HEK293 (cell line): Measurements from ENCODE around the gene CCDC9.
A peak's percentile ranks its signal among the peaks of the same experiment; 100 is the strongest.
"Not testable (repeated sequence)": the region's sequence is repeated elsewhere in the genome, so short reads cannot be mapped to it uniquely, and the experiment has no call there.

Source experiments
- CTCF ChIA-PET: fragments of 350-600 bp; formaldehyde crosslinking; extraction: SDS; loops from one replicate; lab custom pipeline; 2021; ENCODE audit warnings: antibody characterized with exemption; lab: Yijun Ruan, JAX
- POLR2A ChIA-PET: fragments of 300-600 bp; formaldehyde crosslinking; extraction: SDS; loops from one replicate; lab custom pipeline; 2020; ENCODE audit warnings: antibody characterized with exemption, inconsistent platforms; lab: Yijun Ruan, JAX
- H3K27ac ChIP-seq: fragments of 200-500 bp; sonication (Bioruptor generic); 2 replicates; pipeline ENCODE4 v1.5.1; 2014; ENCODE audit warnings: low read depth, low read length, control low read depth, inconsistent platforms; ENCODE audit errors: extremely low read depth
- H3K36me3 ChIP-seq, 2 experiments: fragments of 200-500 bp in 1 of 2; sonication (Bioruptor generic) in 1 of 2; 1 replicate in 1 of 2; 2 replicates in 1 of 2; pipeline ENCODE4 v1.5.1; 2014 to 2017; ENCODE audit warnings: inconsistent platforms in 2 of 2, low read length in 2 of 2; ENCODE audit not compliant: control insufficient read depth in 2 of 2, insufficient read depth in 1 of 2
- H3K4me1 ChIP-seq: fragments of 200-500 bp; sonication (Bioruptor generic); 2 replicates; pipeline ENCODE4 v1.5.1; 2014; ENCODE audit warnings: mild to moderate bottlenecking, low read length, inconsistent platforms; ENCODE audit not compliant: control insufficient read depth, insufficient read depth
- H3K4me3 ChIP-seq: 2 replicates; pipeline ENCODE4 v1.5.1; 2011; ENCODE audit warnings: low read depth, mild to moderate bottlenecking, control low read depth, low read length, moderate library complexity
- H3K9me3 ChIP-seq: fragments of 200-500 bp; sonication (Bioruptor generic); 2 replicates; pipeline ENCODE4 v1.5.1; 2014; ENCODE audit warnings: low read depth, low read length, inconsistent platforms; ENCODE audit not compliant: control insufficient read depth, insufficient read depth
- EGR2 ChIP-seq: fragments of 450-650 bp; formaldehyde crosslinking; IDR thresholded peaks from 2 replicates; pipeline ENCODE4 v1.5.1; 2016; ENCODE audit warnings: low read depth, missing biosample characterization, missing genetic modification characterization
- ZBTB17 ChIP-seq: fragments of 450-650 bp; formaldehyde crosslinking; IDR thresholded peaks from 2 replicates; pipeline ENCODE4 v1.5.1; 2016; ENCODE audit warnings: missing biosample characterization, missing genetic modification characterization
- ZNF184 ChIP-seq: fragments of 450-650 bp; IDR thresholded peaks from 2 replicates; pipeline ENCODE4 v1.5.1; 2018; ENCODE audit warnings: missing biosample characterization, mild to moderate bottlenecking, missing genetic modification characterization
- ZNF24 ChIP-seq: fragments of 450-650 bp; formaldehyde crosslinking; IDR thresholded peaks from 2 replicates; pipeline ENCODE4 v1.5.1; 2016; ENCODE audit warnings: missing biosample characterization, missing genetic modification characterization
- ZNF624 ChIP-seq: fragments of 450-650 bp; formaldehyde crosslinking; IDR thresholded peaks from 2 replicates; pipeline ENCODE4 v1.5.1; 2017; ENCODE audit warnings: missing biosample characterization, missing genetic modification characterization
- ZNF660 ChIP-seq: fragments of 450-650 bp; IDR thresholded peaks from 2 replicates; pipeline ENCODE4 v1.5.1; 2018; ENCODE audit warnings: missing biosample characterization, mild to moderate bottlenecking, missing genetic modification characterization
- ZNF677 ChIP-seq: fragments of 450-650 bp; IDR thresholded peaks from 2 replicates; pipeline ENCODE4 v1.5.0; 2018; ENCODE audit warnings: missing biosample characterization, mild to moderate bottlenecking, missing genetic modification characterization, moderate library complexity
- ZNF707 ChIP-seq: fragments of 450-650 bp; formaldehyde crosslinking; IDR thresholded peaks from 2 replicates; pipeline ENCODE4 v1.5.1; 2016; ENCODE audit warnings: missing biosample characterization, missing genetic modification characterization
- ZXDB ChIP-seq: fragments of 450-650 bp; formaldehyde crosslinking; IDR thresholded peaks from 2 replicates; pipeline ENCODE4 v1.5.1; 2016; ENCODE audit warnings: missing biosample characterization, missing genetic modification characterization
- TF ChIP-seq, protein P1 (sequence below): fragments of 450-650 bp; formaldehyde crosslinking; IDR thresholded peaks from 2 replicates; pipeline ENCODE4 v1.5.1; 2016; ENCODE audit warnings: missing biosample characterization, missing genetic modification characterization
- TF ChIP-seq, protein P2 (sequence below): fragments of 450-650 bp; formaldehyde crosslinking; IDR thresholded peaks from 2 replicates; pipeline ENCODE4 v1.5.1; 2016; ENCODE audit warnings: missing biosample characterization, missing genetic modification characterization, borderline replicate concordance
- TF ChIP-seq, protein P3 (sequence below): fragments of 450-650 bp; formaldehyde crosslinking; IDR thresholded peaks from 2 replicates; pipeline ENCODE4 v1.5.1; 2016; ENCODE audit warnings: missing biosample characterization, missing genetic modification characterization
- TF ChIP-seq, protein P4 (sequence below): fragments of 450-650 bp; formaldehyde crosslinking; IDR thresholded peaks from 2 replicates; pipeline ENCODE4 v1.5.1; 2016; ENCODE audit warnings: missing biosample characterization, missing genetic modification characterization

The CCDC9 gene

DNA sequence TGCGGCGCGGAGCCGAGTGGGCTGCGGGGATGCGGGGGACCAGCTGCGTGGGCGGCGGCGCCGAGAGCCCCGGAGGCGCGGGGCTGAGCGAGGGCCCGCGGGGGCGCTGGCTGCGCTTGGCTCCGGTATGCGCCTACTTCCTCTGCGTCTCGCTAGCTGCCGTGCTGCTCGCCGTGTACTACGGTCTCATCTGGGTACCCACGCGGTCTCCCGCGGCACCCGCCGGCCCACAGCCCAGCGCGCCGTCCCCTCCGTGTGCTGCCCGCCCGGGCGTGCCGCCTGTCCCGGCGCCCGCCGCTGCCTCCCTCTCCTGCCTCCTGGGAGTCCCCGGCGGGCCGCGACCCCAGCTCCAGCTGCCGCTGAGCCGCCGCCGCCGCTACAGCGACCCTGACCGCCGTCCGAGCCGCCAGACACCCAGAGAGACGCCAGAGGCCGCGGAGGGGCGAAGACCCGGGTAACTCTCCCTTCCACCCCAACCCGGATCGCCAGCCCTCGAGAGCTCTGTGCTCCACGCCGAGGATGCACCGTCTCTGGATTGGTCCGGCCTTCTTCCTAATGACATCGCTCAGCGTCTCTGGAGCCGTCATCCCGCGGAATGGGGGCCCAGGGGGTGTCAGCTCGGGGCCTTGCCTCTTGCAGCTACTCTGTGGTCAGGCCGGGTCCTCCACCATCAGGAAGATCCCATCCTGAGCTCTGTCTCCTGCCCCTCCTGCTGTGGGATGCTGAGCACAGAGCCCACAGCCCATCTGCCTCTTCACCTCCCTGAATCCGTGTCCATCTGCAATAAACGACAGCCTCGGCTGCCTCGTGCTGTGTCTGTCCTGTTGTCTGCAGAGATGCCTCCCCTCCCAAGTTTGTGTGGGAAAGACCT, 18.8 kb downstream of the CCDC9 start:
- H3K4me1 ChIP-seq: peaks cover 11% of the 10 kb centered on the region
- H3K9me3 ChIP-seq: no peaks in the 10 kb centered on the region
- H3K36me3 ChIP-seq: peaks cover 8 to 13% of the 10 kb centered on the region in 2 experiments; a peak in 2 of 3 replicates
- ChIA-PET POLR2A (interaction anchor here (0.5 to 4.3 kb wide), 22 partner anchors 10 to 1645 kb away, joined by 3 to 108 read pairs (median 6); partner anchors contain the start of genes CCDC9, DHX34 and ZC3H4), CTCF (interaction anchor here (0.5 to 3.0 kb wide), 16 partner anchors 8 to 432 kb away, joined by 3 to 20 read pairs (median 4); partner anchors contain the start of gene DHX34)
- peak overlapping the region; percentile 50 for H3K4me3 ChIP-seq
- TF ChIP-seq ZNF184 (tag by site-specific recombination): no peak
- TF ChIP-seq, protein P1, sequence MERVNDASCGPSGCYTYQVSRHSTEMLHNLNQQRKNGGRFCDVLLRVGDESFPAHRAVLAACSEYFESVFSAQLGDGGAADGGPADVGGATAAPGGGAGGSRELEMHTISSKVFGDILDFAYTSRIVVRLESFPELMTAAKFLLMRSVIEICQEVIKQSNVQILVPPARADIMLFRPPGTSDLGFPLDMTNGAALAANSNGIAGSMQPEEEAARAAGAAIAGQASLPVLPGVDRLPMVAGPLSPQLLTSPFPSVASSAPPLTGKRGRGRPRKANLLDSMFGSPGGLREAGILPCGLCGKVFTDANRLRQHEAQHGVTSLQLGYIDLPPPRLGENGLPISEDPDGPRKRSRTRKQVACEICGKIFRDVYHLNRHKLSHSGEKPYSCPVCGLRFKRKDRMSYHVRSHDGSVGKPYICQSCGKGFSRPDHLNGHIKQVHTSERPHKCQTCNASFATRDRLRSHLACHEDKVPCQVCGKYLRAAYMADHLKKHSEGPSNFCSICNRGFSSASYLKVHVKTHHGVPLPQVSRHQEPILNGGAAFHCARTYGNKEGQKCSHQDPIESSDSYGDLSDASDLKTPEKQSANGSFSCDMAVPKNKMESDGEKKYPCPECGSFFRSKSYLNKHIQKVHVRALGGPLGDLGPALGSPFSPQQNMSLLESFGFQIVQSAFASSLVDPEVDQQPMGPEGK (tag by site-specific recombination): peak; percentile 57; the same call in 1 of the 2 replicates
- 0 out of 2 replicates have a peak, but pooled peaks have one; percentile 65 for TF ChIP-seq ZNF660 (tag by site-specific recombination)
- peak; percentile 91 for TF ChIP-seq ZBTB17 (tag by site-specific recombination)
- TF ChIP-seq, protein P2, sequence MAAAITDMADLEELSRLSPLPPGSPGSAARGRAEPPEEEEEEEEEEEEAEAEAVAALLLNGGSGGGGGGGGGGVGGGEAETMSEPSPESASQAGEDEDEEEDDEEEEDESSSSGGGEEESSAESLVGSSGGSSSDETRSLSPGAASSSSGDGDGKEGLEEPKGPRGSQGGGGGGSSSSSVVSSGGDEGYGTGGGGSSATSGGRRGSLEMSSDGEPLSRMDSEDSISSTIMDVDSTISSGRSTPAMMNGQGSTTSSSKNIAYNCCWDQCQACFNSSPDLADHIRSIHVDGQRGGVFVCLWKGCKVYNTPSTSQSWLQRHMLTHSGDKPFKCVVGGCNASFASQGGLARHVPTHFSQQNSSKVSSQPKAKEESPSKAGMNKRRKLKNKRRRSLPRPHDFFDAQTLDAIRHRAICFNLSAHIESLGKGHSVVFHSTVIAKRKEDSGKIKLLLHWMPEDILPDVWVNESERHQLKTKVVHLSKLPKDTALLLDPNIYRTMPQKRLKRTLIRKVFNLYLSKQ: no peak
- 0 out of 2 replicates have a peak, but pooled peaks have one; percentile 11 for TF ChIP-seq ZNF677 (tag by site-specific recombination)
- no peak overlapping the region; the same call in 1 of the 2 replicates for H3K27ac ChIP-seq

DNA sequence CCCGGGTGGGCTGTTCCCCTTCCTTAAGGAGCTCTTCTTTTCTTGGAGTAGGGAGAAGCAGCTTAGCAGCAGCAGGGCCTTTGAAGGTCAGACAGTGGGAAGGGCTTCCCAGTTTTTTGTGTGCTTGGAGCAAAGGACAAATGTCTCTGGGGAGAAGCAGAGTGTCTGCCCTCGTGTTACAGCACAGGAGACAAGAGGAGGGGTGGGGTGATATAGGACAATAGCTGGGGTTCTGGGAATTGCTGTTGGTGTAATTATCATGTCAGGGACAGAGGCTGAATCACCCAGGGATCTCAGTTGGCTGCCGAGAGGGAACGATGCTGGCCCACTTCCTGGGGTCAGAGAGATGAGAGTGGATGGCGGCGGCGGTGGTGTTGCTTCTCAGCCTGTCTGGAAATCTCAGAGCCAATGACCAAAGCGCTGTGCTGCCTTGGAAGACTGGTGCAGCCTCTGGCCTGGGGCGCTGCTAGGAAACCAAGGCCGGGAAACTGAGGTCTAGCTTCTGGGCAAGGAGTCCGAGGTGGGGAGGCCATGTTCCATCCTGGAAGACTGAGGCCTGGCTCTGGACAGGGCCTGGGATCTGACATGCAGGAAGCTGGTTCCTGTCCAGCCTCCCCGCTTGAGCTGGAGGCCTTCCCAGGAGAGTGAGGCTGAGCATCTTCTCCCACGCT, 19.6 kb downstream of the CCDC9 start:
- Histone ChIP-seq H3K36me3 (peaks cover 5 to 7% of the 10 kb centered on the region in 2 experiments; a peak in 2 of 3 replicates), H3K4me1 (peaks cover 11% of the 10 kb centered on the region), H3K9me3 (no peaks in the 10 kb centered on the region), H3K4me3 (no peak overlapping the region)
- POLR2A ChIA-PET: interaction anchor here (0.5 to 4.3 kb wide), 11 partner anchors 14 to 144 kb away, joined by 3 to 108 read pairs (median 6); partner anchors contain the start of genes CCDC9 and DHX34
- TF ChIP-seq ZNF707 (tag by site-specific recombination) (no peak), EGR2 (0 out of 2 replicates have a peak, but pooled peaks have one; percentile 27)
- TF ChIP-seq, all 188 proteins: peak for 1
- CTCF ChIA-PET: interaction anchor here (0.6 to 3.0 kb wide), 14 partner anchors 9 to 183 kb away, joined by 3 to 20 read pairs (median 6); partner anchors contain the start of gene DHX34
- H3K27ac ChIP-seq: no peak overlapping the region

DNA sequence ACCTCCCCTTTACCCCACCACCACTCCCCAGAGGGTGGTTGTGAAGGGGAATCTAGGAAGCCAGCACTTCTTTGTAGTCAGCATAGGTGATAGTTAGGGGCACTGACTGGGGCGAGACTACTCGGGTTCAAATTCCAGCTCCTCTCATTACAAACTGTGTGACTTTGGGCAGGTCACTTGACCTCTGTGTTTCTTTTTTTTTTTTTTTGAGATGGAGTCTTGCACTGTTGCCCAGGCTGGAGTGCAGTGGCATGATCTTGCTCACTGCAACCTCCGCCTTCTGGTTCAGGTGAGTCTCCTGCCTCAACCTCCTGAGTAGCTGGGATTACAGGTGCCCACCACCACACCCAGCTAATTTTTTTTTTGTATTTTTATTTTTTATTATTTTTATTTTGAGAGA, 20.2 kb downstream of the CCDC9 start:
- not testable (repeated sequence) for H3K4me3 ChIP-seq, H3K27ac ChIP-seq, H3K9me3 ChIP-seq, H3K36me3 ChIP-seq
- POLR2A ChIA-PET: interaction anchor here (0.7 to 4.3 kb wide), 7 partner anchors 13 to 88 kb away, joined by 3 to 108 read pairs (median 6); partner anchors contain the start of genes CCDC9 and DHX34
- CTCF ChIA-PET: interaction anchor here (1.0 to 3.0 kb wide), 9 partner anchors 8 to 151 kb away, joined by 3 to 20 read pairs (median 9); partner anchors contain the start of gene DHX34
- H3K4me1 ChIP-seq: peaks cover 11% of the 10 kb centered on the region

DNA sequence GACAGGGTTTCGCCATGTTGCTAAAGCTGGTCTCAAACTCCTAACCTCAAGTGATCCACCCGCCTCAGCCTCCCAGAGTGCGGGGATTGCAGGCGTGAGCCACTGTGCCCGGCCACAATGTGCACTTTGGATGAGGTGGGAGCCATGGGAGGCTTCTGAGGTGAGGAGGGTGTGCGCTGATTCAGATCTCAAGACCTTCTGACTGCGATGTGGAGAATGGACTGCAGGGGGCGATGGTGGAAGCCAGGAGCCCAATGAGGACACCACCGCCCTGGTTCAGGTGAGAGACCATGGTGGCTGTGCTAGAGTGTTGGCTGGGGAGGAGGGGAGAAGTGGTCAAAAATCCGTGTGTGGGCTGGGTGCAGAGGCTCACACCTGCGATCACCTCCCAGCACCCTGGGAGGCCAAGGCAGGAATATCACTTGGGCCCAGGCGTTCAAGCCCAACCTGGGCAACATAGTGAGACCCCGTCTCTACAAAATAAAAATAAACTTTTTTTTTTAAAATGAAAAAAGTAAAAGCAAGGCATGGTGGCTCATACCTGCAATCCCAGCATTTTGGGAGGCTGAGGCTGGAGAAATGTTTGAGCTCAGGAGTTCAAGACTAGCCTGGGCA, 24.0 kb downstream of the CCDC9 start:
- H3K27ac ChIP-seq: no peak overlapping the region
- H3K9me3 ChIP-seq: no peaks in the 10 kb centered on the region
- ChIA-PET POLR2A (no interaction called here), CTCF (interaction anchor here (0.6 to 2.0 kb wide), 8 partner anchors 8 to 583 kb away, joined by 3 to 6 read pairs (median 3); no protein-coding TSS in a partner anchor)
- no peak overlapping the region for H3K4me3 ChIP-seq
- H3K36me3 ChIP-seq: no peaks in the 10 kb centered on the region; a peak in 1 of 3 replicates
- H3K4me1 ChIP-seq: peaks cover 1% of the 10 kb centered on the region; the same call in 1 of the 2 replicates
- TF ChIP-seq, protein P3, sequence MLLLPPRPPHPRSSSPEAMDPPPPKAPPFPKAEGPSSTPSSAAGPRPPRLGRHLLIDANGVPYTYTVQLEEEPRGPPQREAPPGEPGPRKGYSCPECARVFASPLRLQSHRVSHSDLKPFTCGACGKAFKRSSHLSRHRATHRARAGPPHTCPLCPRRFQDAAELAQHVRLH (tag by site-specific recombination): peak; percentile 36; the same call in 1 of the 2 replicates
- TF ChIP-seq ZXDB (tag by site-specific recombination) (no peak), ZNF624 (no peak), ZNF24 (tag by site-specific recombination) (no peak)
- TF ChIP-seq, protein P4, sequence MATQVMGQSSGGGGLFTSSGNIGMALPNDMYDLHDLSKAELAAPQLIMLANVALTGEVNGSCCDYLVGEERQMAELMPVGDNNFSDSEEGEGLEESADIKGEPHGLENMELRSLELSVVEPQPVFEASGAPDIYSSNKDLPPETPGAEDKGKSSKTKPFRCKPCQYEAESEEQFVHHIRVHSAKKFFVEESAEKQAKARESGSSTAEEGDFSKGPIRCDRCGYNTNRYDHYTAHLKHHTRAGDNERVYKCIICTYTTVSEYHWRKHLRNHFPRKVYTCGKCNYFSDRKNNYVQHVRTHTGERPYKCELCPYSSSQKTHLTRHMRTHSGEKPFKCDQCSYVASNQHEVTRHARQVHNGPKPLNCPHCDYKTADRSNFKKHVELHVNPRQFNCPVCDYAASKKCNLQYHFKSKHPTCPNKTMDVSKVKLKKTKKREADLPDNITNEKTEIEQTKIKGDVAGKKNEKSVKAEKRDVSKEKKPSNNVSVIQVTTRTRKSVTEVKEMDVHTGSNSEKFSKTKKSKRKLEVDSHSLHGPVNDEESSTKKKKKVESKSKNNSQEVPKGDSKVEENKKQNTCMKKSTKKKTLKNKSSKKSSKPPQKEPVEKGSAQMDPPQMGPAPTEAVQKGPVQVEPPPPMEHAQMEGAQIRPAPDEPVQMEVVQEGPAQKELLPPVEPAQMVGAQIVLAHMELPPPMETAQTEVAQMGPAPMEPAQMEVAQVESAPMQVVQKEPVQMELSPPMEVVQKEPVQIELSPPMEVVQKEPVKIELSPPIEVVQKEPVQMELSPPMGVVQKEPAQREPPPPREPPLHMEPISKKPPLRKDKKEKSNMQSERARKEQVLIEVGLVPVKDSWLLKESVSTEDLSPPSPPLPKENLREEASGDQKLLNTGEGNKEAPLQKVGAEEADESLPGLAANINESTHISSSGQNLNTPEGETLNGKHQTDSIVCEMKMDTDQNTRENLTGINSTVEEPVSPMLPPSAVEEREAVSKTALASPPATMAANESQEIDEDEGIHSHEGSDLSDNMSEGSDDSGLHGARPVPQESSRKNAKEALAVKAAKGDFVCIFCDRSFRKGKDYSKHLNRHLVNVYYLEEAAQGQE (tag by site-specific recombination): no peak
